Endometrium (tissue), 2 donors: Measurements from ENCODE around the gene SOCS7.

Experiments used
- FAIRE-seq: peaks from 2 replicates; lab custom pipeline; 2012; peaks lifted over from hg19 to GRCh38; lab: Jason Lieb, UNC
- donor health status: control.
- donor health status: control.

The SOCS7 gene

DNA sequence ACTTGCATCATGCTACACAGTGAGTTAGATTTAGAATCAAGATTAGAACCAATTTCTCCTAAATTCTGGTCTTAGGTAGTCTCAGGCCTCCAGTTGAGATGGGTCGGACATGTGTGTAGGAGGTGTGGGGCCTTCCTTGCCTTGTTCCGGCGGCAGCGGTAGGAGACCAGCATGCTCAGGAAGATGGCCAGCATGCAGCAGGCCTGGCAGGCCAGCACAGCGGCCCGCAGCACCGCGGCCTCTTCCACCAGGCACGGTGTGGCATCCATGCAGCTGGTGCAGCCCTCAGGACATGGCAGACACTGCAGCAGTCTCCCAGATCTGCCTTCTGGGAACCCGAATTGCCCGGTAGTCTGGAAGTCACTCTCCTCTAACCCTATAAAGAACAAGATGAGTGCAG is 14.8 kb upstream of the SOCS7 start:
- FAIRE-seq: no peak

DNA sequence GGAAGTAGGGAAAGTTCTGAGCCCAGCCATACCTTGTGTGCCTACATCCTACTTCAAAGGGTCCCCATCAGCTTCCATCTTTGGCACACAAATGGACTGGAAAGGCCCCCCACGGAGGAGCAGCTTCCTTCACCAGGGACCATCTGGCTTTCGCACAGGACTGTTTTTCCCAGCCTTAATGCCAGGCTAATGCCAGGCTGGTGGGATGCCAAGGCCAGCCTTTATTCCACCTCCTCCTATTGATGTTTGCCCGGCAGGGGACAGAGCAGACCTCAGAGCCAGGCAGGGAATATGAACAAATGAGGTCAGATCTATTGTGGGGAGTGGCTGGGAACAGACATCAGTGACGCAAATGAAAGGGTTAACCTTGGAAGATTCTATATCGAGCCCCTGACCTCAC is 13.6 kb upstream of the SOCS7 start:
- FAIRE-seq: no peak

GRCh38 chr17:38338535-38338934 is 13.1 kb upstream of the SOCS7 start:
- FAIRE-seq: no peak

- no peak for FAIRE-seq
These were observed 11.8 kb upstream of the SOCS7 start for GRCh38 chr17:38339891-38340290.

GRCh38 chr17:38341035-38341721 is 10.5 kb upstream of the SOCS7 start:
- no peak for FAIRE-seq

DNA sequence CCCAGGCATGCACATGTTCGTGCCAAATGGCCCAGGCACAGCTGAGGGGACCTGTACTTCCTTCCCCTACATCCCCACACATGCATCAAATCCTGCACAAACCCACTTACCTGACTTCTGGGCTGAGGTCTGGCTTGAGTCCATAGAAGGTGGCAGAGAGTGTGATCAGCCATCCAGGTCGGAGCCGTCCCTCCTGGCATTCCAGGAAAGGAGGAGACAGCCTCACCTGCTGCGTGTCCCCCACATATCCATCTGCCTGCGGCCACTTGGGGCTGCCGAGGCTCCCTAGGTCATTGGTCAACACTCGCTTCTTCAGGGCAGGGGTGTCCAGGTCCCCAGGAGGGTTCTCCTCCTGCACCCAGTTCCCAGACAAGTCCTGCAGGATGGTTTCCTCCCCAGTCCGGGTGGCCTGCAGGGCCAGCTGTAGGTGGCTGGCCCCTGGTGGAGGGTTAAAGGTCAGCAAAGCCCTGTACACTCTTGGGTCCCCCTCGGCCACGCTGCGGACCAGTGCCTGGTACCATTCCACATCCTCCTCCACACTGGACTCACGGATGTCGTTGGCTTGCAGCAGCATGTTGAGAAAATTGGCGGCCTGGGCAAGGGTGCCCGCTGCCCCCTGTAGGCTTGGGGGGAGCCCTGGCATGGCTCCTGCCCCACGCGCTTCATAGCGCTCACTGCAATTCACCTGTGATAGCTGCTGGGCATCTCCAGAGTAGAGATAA is 8.6 kb upstream of the SOCS7 start:
- FAIRE-seq: no peak

DNA sequence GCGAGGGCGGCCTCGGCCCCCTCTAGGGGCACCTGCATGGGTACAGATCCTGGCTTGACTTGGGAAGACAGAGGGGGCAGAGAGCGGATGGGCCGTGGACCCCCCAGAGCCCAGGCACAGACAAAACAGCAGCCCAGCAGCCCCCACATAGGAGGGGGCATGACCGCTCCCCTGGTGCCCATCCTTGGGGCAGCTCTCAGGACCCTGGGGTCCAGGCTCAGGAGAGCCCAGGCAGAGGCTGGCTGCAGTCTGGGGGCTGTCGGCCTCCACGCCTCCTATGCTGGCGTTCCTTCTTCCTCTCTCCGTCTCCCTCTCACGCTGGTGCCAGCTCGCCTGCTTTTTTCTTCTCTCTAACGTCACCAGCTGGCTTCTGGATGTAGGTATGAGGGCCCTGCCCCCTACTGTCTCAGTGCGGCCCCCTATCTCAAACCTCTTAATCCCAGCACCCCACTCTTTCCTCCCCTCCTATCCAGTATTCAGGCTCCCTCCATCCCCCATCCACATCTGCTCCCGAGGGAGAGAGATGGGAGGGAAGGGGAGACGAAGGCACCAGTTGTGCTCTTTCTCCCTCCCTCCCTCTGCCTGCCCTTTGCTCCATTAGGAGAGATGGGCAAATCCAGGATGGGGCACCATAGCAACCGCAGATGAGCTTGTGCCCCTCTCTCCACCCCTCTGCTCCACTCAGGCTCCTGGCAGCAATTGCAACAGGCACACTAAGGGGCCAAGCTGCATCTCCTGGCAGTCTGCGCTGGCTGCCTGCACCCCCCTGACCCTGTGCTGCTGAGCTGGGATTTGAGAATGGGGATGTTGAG is 7.8 kb upstream of the SOCS7 start, which contains the start of gene GPR179:
GPR179 (minus strand) TSS at position 349 of the 812 bp plus-strand sequence; CDS start at position 182, 167 bp downstream.
- no peak for FAIRE-seq

DNA sequence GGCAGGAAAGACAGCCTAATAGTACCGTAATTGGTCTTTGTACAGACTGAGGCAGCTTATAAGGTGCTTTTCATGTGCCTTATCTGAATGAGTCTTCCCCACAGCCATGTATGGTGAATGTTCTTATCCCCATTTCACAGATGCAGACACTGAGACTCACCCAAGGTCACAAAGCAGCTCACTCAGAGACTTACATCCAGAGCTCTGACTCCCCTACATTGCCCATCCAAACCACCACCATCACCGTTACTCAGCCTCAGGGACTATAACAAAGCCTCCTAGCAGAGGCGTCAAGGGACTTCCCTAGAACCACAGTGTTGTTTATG is 7.3 kb upstream of the SOCS7 start:
- no peak for FAIRE-seq

GRCh38 chr17:38345743-38346142 is 5.9 kb upstream of the SOCS7 start:
- no peak for FAIRE-seq

DNA sequence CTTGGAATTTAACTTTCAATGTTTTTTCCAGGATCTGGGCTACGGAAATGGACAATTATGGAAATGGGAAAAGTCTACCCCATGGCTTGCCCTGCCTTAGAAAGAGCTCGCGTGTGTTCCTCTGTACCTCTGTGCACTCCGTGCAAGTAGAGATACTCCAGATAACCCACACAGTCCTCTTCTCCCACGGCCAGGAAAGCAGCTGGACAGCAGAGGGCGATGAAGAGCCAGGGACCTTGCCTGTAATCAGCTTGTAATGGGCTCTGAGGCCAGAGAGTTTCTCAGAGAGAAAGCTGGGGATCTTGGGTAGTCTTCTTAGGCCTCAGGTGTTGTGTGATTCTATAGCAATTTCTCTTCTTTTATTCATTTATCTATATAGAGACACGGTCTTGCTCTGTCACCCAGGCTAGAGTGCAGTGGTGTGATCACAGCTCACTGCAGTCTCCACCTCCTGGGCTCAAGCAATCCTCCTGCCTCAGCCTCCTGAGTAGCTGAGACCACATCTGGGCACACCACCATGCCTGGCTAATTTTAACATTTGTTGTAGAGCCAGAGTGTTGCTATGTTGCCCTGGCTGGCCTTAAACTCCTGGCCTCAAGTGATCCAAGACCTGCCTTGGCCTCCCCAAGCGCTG is 2.4 kb upstream of the SOCS7 start:
- FAIRE-seq: no peak

DNA sequence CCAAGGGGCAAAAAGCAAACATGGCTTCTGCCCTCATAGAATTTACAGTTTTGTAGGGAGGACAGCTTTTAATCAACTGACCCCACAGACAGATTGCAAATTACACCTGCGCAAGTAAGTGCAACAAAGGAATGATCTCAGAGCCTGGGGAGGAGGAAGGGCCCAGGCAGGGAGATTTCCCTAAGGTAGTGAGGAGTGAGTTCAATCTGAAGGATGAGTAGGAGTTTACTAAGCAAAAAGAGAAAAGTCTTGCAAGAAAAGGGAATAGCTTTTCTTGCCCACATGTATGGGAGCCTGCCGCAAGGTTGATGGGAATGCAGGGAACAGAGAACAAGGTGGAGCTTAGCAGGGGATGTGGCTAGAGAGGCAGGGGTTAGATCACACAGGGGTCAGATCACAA is 1.6 kb upstream of the SOCS7 start:
- no peak for FAIRE-seq

DNA sequence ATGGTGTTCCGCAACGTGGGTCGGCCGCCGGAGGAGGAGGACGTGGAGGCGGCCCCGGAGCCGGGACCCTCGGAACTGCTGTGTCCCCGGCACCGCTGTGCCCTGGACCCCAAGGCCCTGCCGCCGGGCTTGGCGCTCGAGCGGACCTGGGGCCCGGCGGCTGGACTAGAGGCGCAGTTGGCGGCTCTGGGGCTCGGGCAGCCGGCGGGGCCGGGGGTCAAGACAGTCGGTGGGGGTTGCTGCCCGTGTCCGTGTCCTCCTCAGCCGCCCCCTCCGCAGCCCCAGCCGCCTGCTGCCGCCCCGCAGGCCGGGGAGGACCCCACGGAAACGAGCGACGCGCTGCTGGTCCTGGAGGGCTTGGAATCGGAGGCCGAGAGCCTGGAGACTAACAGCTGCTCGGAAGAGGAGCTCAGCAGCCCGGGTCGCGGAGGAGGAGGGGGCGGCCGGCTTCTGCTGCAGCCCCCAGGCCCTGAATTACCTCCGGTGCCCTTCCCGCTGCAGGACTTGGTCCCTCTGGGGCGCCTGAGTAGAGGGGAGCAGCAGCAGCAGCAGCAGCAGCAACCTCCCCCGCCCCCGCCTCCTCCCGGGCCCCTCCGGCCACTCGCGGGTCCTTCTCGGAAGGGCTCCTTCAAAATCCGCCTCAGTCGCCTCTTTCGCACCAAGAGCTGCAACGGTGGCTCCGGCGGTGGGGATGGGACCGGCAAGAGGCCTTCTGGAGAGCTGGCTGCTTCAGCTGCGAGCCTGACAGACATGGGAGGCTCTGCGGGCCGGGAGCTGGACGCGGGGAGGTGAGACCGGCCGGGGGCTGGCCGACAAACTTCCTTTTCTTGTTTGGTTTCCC is 821 bp downstream of the SOCS7 start:
- FAIRE-seq: no peak

- FAIRE-seq: no peak
These were observed 1.5 kb downstream of the SOCS7 start for GRCh38 chr17:38353086-38353604.

GRCh38 chr17:38353668-38354067 is 2.0 kb downstream of the SOCS7 start:
- FAIRE-seq: no peak

DNA sequence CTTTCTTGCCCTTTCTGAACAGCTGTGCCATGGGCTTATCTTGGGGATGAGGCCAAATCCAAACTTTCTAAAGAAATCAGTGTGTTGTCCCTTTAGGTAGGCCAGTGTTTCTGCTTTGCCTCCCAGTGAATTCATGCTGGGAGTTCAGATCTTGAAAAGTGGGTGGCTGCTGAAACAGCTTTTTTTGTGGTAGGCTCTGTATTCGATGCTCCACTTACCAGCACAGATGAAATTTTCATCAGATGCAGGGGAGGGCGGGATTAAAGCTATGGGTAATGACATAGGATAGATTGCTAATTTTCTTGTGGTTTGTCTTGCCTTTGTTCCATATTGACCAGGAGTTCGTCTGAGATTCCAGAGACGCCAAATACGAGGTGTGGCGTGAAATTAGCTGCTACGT is 2.8 kb downstream of the SOCS7 start:
- no peak for FAIRE-seq

- FAIRE-seq: no peak
These were observed 3.6 kb downstream of the SOCS7 start for GRCh38 chr17:38355251-38355650.

DNA sequence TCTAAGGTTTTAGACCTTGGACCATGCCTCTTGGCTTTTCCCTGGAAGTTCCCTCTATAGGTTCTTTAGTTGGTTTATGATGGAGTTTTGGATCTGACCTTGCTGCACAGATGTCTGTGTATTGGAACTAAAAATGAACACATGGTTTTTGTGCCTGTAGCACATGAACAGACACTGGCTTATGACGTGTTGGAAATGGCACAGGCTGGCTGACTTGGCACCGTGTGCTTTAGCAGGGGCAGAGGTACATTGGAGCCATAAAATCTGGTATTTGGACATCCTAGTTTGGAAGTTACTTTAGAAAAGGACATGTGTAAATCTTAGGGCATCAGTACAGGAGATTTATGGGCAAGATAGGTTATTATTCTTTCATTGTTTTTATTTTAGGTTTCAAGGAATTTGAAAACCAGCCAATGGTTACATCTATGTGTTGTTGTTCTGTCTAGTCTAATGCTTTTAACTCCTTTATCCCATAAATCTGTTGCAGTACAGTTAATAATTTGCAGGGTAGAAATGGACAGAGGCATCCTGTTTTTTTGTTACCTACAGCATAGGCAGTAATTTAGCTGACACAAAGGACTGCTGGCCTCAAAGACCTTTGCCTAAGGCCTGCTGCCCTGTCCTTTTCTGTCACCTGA is 6.0 kb downstream of the SOCS7 start:
- FAIRE-seq: no peak

- no peak for FAIRE-seq
These were observed 7.2 kb downstream of the SOCS7 start for GRCh38 chr17:38358586-38359513.

- FAIRE-seq: no peak
These were observed 10.2 kb downstream of the SOCS7 start for GRCh38 chr17:38361694-38362465.
